Liver (tissue), 9 donors: ENCODE data around the gene KIAA0825. TPM values are rescaled to one million over a fixed set of nuclear protein-coding genes. Genes with fewer than 3 reads are reported as not detected.

Source experiments
- DNase-seq: peaks from one replicate; pipeline ENCODE4 v3.0.0-alpha.2; 2017; ENCODE audit warnings: low spot score
- H3K27ac ChIP-seq, 2 donors: one replicate each; pipeline ENCODE4 v1.7.0; 2013; ENCODE audit warnings: inconsistent platforms in 2 of 2, low read length in 2 of 2, control low read depth in 1 of 2, low read depth in 1 of 2, mild to moderate bottlenecking in 1 of 2
- H3K27me3 ChIP-seq, 4 donors: one replicate each; pipeline versions ENCODE4 v1.6.1 to v1.7.0; 2013; ENCODE audit warnings: low read length in 3 of 4, inconsistent platforms in 1 of 4, mild to moderate bottlenecking in 1 of 4, moderate library complexity in 1 of 4; ENCODE audit not compliant: control insufficient read depth in 4 of 4, insufficient read depth in 4 of 4
- H3K36me3 ChIP-seq, 4 donors: one replicate each; pipeline versions ENCODE4 v1.6.1 to v1.7.0; 2013; ENCODE audit warnings: low read length in 3 of 4, mild to moderate bottlenecking in 3 of 4, low read depth in 1 of 4, moderate library complexity in 1 of 4; ENCODE audit not compliant: control insufficient read depth in 4 of 4, insufficient read depth in 3 of 4
- H3K4me1 ChIP-seq, 4 donors: one replicate each; pipeline versions ENCODE4 v1.6.1 to v1.7.0; 2013; ENCODE audit warnings: low read length in 3 of 4, mild to moderate bottlenecking in 3 of 4, moderate library complexity in 1 of 4; ENCODE audit not compliant: control insufficient read depth in 4 of 4, insufficient read depth in 4 of 4
- H3K4me3 ChIP-seq, 3 donors: one replicate each; pipeline versions ENCODE4 v1.6.1 to v1.7.0; 2013; ENCODE audit warnings: low read length in 3 of 3, control low read depth in 1 of 3, low read depth in 1 of 3, mild to moderate bottlenecking in 1 of 3
- H3K9ac ChIP-seq, 2 donors: one replicate each; pipeline ENCODE4 v1.7.0; 2013; ENCODE audit warnings: low read length in 2 of 2, mild to moderate bottlenecking in 2 of 2, moderate library complexity in 2 of 2, control low read depth in 1 of 2, low read depth in 1 of 2
- H3K9me3 ChIP-seq, 4 donors: one replicate each; pipeline versions ENCODE4 v1.6.1 to v1.7.0; 2013; ENCODE audit warnings: low read length in 3 of 4; ENCODE audit not compliant: control insufficient read depth in 4 of 4
- CTCF ChIP-seq: fragments of 150-350 bp; IDR thresholded peaks from 2 replicates; pipeline ENCODE4 v1.5.1; 2017; ENCODE audit warnings: improper control_type of control experiment, low read depth, low read length; ENCODE audit not compliant: missing input control
- EGR1 ChIP-seq, 2 donors: IDR thresholded peaks; 2 replicates each; pipeline ENCODE4 v1.6.1; 2016 to 2018; ENCODE audit warnings: antibody characterized with exemption in 2 of 2, low read depth in 2 of 2
- FOXA1 ChIP-seq: IDR thresholded peaks from 2 replicates; pipeline ENCODE4 v1.6.1; 2016; ENCODE audit warnings: antibody characterized with exemption
- FOXA2 ChIP-seq: IDR thresholded peaks from 2 replicates; pipeline ENCODE4 v1.6.1; 2016; ENCODE audit warnings: antibody characterized with exemption
- GABPA ChIP-seq, 2 donors: IDR thresholded peaks in 1 of 2; conservative IDR thresholded peaks in 1 of 2; 2 replicates each; pipeline ENCODE4 v1.6.1; 2016; ENCODE audit warnings: antibody characterized with exemption in 2 of 2, mild to moderate bottlenecking in 1 of 2, moderate library complexity in 1 of 2
- HNF4A ChIP-seq, 2 donors: conservative IDR thresholded peaks; 2 replicates each; pipeline ENCODE4 v1.6.1; 2016; ENCODE audit warnings: antibody characterized with exemption in 2 of 2, mild to moderate bottlenecking in 2 of 2
- HNF4G ChIP-seq: IDR thresholded peaks from 2 replicates; pipeline ENCODE4 v1.6.1; 2016; ENCODE audit warnings: antibody characterized with exemption
- JUND ChIP-seq, 2 donors: IDR thresholded peaks; 2 replicates each; pipeline ENCODE4 v1.6.1; 2016; ENCODE audit warnings: antibody characterized with exemption in 2 of 2
- MAX ChIP-seq: IDR thresholded peaks from 2 replicates; pipeline ENCODE4 v1.6.1; 2016; ENCODE audit warnings: antibody characterized with exemption
- NR2F2 ChIP-seq: IDR thresholded peaks from 2 replicates; pipeline ENCODE4 v1.6.1; 2016; ENCODE audit warnings: antibody characterized with exemption
- RAD21 ChIP-seq, 2 donors: IDR thresholded peaks; 2 replicates each; pipeline ENCODE4 v1.6.1; 2016; ENCODE audit warnings: antibody characterized with exemption in 2 of 2, mild to moderate bottlenecking in 2 of 2
- REST ChIP-seq: IDR thresholded peaks from 2 replicates; pipeline ENCODE4 v1.6.1; 2016; ENCODE audit warnings: antibody characterized with exemption, mild to moderate bottlenecking
- RXRA ChIP-seq, 2 donors: IDR thresholded peaks; 2 replicates each; pipeline ENCODE4 v1.6.1; 2017 to 2018; ENCODE audit warnings: antibody characterized with exemption in 2 of 2, mild to moderate bottlenecking in 1 of 2
- SP1 ChIP-seq: IDR thresholded peaks from 2 replicates; pipeline ENCODE4 v1.6.1; 2018; ENCODE audit warnings: antibody characterized with exemption, mild to moderate bottlenecking
- TAF1 ChIP-seq: conservative IDR thresholded peaks from 2 replicates; pipeline ENCODE4 v1.6.1; 2016; ENCODE audit warnings: antibody characterized with exemption, mild to moderate bottlenecking
- YY1 ChIP-seq: IDR thresholded peaks from 2 replicates; pipeline ENCODE4 v1.6.1; 2016; ENCODE audit warnings: antibody characterized with exemption, mild to moderate bottlenecking
- ZBTB33 ChIP-seq: IDR thresholded peaks from 2 replicates; pipeline ENCODE4 v1.6.1; 2016; ENCODE audit warnings: antibody characterized with exemption
- WGBS: extraction: QIAGEN DNeasy Blood & Tissue Kit; methylation state at CpG from one replicate; pipeline ENCODE4 v1.1.7; 2013; 5-methylcytosine and 5-hydroxymethylcytosine counted together
- polyA plus RNA-seq, 2 donors: library from polyadenylated mRNA; stranded (reverse) in 1 of 2; unstranded in 1 of 2; fragments of 200-250 nt in 1 of 2; fragments of >200 nt in 1 of 2; fragmentation: Nextera tagmentation in 1 of 2; extraction: Ambion mirVana in 1 of 2; gene quantifications; one replicate each; pipeline versions ENCODE4 v1.2.1 to v1.2.3, GENCODE V29; 2013 to 2015
- total RNA-seq, 2 donors: library from RNA; depleted of rRNA; stranded (reverse); fragments of >200 nt; gene quantifications; one replicate each; pipeline ENCODE4 v1.2.3, GENCODE V29; 2014
- TF ChIP-seq, protein P1 (sequence below): IDR thresholded peaks from 2 replicates; pipeline ENCODE4 v1.6.1; 2016; ENCODE audit warnings: antibody characterized with exemption
- donor health status: healthy.
- donor health status: healthy.
- donor health status: healthy.
- donor health status: healthy.
- donor health status: healthy.

KIAA0825 gene
- total and polyA plus RNA-seq, 4 donors: 0.25 to 3.2 (median 1.2) TPM

- TF ChIP-seq EGR1 (IDR thresholded peaks at IDR 0.05; ENCODE audit: low read depth in 2 of 2): no peak
- no peak for TF ChIP-seq HNF4A (conservative IDR thresholded peaks at IDR 0.05)
- TF ChIP-seq CTCF: no peak
- TF ChIP-seq, protein P1, sequence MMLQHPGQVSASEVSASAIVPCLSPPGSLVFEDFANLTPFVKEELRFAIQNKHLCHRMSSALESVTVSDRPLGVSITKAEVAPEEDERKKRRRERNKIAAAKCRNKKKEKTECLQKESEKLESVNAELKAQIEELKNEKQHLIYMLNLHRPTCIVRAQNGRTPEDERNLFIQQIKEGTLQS: no peak
- TF ChIP-seq TAF1: no peak
- no peak for TF ChIP-seq HNF4G
- TF ChIP-seq YY1: no peak
- no peak for TF ChIP-seq RXRA (IDR thresholded peaks at IDR 0.05)
- no peak for TF ChIP-seq JUND (IDR thresholded peaks at IDR 0.05)
- TF ChIP-seq MAX: no peak
- TF ChIP-seq NR2F2: no peak
- TF ChIP-seq SP1: no peak
- TF ChIP-seq REST: no peak
- no peak for TF ChIP-seq ZBTB33
- no peak for TF ChIP-seq FOXA2
- no peak for TF ChIP-seq RAD21 (IDR thresholded peaks at IDR 0.05)
- no peak for TF ChIP-seq FOXA1
- TF ChIP-seq GABPA (IDR thresholded peaks at IDR 0.05 in 1 of 2, conservative IDR thresholded peaks at IDR 0.05 in 1 of 2): no peak
- no peak for DNase-seq
- no peak overlapping the region for H3K9ac ChIP-seq
- H3K27ac ChIP-seq: no peak overlapping the region
- no peaks in the 10 kb centered on the region for H3K9me3 ChIP-seq
- no peaks in the 10 kb centered on the region for H3K4me1 ChIP-seq
- no peak overlapping the region for H3K4me3 ChIP-seq
- no peaks in the 10 kb centered on the region for H3K27me3 ChIP-seq
- WGBS: 95% methylated on average over 1 of the region's 1 CpG
- no peaks in the 10 kb centered on the region for H3K36me3 ChIP-seq
Observed at GRCh38 chr5:94544031-94544650, 74.3 kb downstream of the KIAA0825 start.
